NT2/D1 (cell line): Measurements from ENCODE around the gene ZNF581.

Experiments
- SUZ12 ChIP-seq: IDR thresholded peaks from 2 replicates; pipeline ENCODE4 v1.6.1; 2011; ENCODE audit not compliant: insufficient read length, insufficient read depth; ENCODE audit errors: extremely low read depth
- ZNF274 ChIP-seq: IDR thresholded peaks from 2 replicates; pipeline ENCODE4 v1.6.1; 2011; ENCODE audit warnings: mild to moderate bottlenecking, low read depth, low read length

DNA sequence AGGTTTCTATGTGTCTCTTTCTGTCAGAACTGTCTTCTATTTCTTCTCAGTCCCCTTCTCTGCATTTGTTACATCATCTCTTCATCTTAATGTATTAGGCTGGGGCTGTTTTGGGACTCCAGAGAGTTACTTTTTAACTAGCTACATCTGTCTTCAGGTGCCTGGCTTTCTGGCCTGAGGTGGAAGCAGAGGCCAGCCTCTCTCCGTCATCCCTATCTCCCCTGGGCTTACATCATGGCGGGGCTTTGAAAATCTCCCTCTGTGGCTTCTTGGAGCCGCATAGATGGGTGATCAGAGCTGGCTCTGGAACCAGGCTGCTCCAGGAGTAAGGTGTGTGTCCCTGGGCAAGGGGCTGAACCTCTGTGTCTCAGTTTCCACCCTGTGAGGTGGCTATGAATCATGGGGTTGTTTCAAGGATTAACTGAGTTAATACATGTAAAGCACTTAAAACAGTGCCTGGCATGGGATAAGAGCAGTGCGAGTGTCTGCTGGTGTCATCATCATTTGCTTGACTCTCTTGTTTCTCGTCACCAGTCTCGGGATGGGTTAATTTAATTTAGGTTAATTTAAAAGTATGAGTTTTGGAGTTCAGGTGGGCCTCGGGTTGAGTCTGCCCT lies 33.5 kb downstream of the ZNF581 start:
- TF ChIP-seq ZNF274 (no peak), SUZ12 (no peak)
